ENCODE results near the gene PNPO. TPM values are rescaled to one million over a fixed set of nuclear protein-coding genes. Genes with fewer than 3 reads are reported as not detected.

The PNPO gene
- total RNA-seq (ENCODE audit: low replicate concordance): 8.0 and 9.1 TPM in 2 replicates

DNA sequence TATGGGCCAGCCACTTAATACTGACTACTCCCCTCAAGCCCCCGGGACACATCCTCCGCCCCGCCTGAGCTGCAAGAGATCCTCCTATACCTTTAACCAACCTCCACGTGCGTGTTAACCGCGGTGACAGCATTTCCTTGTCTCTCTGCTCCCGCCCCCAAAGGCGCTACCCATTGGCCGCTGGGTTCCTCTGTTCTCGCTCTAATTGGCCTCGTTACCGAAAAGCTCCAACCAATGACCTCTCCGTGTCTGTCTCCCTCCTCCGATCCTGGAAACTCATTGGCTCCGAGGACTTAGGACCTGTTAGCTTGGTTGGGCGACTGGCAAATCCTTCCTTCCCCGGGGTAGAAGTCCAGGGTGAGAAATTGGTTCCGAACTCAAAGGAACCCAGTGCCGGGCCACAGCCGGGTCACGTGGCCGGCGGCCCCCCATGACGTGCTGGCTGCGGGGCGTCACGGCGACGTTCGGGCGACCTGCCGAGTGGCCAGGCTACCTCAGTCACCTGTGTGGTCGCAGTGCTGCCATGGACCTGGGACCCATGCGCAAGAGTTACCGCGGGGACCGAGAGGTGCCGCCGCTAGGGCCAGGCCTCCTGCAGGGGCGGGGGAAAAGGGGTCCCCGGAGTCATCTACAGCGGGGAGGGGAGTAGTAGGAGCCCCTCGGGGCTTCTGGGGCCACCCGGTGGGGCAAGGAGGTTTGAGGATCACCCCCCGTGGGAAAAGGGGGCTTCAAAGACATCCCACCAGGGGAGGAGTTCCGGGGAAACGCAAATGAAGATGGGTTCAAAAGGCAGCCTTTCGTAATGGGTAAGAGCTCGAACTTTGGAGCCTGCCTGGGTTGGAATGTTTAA lies at the start of gene PNPO:
TSS of gene PNPO (plus strand) at position 326 of the 850 bp plus-strand sequence. CDS start at position 431, 105 bp downstream.
- no peaks in the 10 kb centered on the region for H3K9me3 ChIP-seq (ENCODE audit: low read depth)
- peak within 1 kb of the TSS; percentile 75 for H3K4me2 ChIP-seq
- no peak within 1 kb of the TSS for H3K27ac ChIP-seq
- peaks cover 2% of the 10 kb centered on the region for H3K27me3 Mint-ChIP-seq (ENCODE audit: insufficient read depth, low read depth)
- H3K4me1 ChIP-seq: no peaks in the 10 kb centered on the region
- peak; percentile 80 for DNase-seq (ENCODE audit: low spot score)
- no peaks in the 10 kb centered on the region for H4K20me1 ChIP-seq (ENCODE audit: low read depth)
- peak within 1 kb of the TSS; percentile 50 for H3K4me3 ChIP-seq
- H2AFZ ChIP-seq (replicated peaks): peak within 1 kb of the TSS; percentile 61
- H3K79me2 ChIP-seq (ENCODE audit: low read depth): no peaks in the 10 kb centered on the region
- H3K36me3 ChIP-seq: no peaks in the 10 kb centered on the region
- peaks cover 11% of the 10 kb centered on the region for H3K27me3 ChIP-seq
- H3K4me1 Mint-ChIP-seq: peaks cover 8% of the 10 kb centered on the region
- H3K4me3 Mint-ChIP-seq: peak within 1 kb of the TSS; percentile 85
- TF ChIP-seq EZH2 (IDR thresholded peaks at IDR 0.05) (no peak), EZH2phosphoT487 (IDR thresholded peaks at IDR 0.05) (no peak)
- TF ChIP-seq, protein P1, sequence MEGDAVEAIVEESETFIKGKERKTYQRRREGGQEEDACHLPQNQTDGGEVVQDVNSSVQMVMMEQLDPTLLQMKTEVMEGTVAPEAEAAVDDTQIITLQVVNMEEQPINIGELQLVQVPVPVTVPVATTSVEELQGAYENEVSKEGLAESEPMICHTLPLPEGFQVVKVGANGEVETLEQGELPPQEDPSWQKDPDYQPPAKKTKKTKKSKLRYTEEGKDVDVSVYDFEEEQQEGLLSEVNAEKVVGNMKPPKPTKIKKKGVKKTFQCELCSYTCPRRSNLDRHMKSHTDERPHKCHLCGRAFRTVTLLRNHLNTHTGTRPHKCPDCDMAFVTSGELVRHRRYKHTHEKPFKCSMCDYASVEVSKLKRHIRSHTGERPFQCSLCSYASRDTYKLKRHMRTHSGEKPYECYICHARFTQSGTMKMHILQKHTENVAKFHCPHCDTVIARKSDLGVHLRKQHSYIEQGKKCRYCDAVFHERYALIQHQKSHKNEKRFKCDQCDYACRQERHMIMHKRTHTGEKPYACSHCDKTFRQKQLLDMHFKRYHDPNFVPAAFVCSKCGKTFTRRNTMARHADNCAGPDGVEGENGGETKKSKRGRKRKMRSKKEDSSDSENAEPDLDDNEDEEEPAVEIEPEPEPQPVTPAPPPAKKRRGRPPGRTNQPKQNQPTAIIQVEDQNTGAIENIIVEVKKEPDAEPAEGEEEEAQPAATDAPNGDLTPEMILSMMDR (IDR thresholded peaks at IDR 0.05): no peak
- no peaks in the 10 kb centered on the region for H3K9me3 Mint-ChIP-seq
- H3K9ac ChIP-seq: no peak within 1 kb of the TSS
- H3K36me3 Mint-ChIP-seq: peaks cover 2% of the 10 kb centered on the region
- H3K27ac Mint-ChIP-seq: peak within 1 kb of the TSS; percentile 47
- H3F3A ChIP-seq (ENCODE audit: low read depth): no peaks in the 10 kb centered on the region

DNA sequence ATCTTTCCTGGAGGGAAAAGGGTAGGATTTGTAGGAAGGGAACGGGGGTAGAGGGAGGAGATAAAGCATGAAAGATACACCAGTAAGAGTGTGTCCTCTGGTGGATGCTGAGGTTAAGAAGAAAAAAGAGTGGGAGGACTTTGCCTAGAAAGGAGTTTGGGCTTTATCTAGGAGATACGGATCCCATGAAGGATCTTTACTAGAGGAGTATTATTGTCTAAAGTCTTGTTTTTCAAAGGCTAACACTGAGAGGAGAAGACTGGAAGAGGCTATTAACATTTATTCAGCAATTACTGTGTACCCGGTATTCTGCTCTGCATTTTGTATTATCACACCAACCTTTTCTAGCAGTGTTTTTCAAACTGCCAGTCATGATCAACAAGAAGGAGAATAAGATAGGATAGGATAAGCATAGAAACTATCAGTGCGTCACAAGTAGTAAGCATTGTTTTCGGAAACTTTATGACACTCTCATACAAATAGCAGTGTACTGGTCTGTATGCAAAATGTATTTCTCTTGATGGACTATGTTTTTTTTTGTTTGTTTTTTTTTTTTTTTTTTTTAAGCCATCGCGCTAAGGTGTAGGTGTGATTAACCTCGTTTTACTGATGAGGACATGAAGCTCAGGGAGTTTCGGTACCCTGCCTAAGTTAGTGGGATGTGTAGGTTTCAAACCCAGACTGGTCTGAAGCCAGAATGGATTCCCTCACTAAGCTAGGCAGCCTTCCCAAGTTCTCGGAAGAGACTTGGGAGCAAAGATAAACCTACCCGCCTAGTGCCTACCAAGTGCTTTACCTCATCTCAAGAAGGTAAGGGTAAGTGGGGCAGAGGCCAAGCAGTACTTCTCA lies 46.6 kb upstream of the PNPO start:
- Mint-ChIP-seq H3K4me1 (peaks cover 22% of the 10 kb centered on the region), H3K9me3 (no peaks in the 10 kb centered on the region), H3K27me3 (ENCODE audit: insufficient read depth, low read depth) (peaks cover 2% of the 10 kb centered on the region), H3K4me3 (peak overlapping the region; percentile 97), H3K27ac (peak overlapping the region; percentile 69), H3K36me3 (no peaks in the 10 kb centered on the region)
- Histone ChIP-seq H3F3A (ENCODE audit: low read depth) (peaks cover 5% of the 10 kb centered on the region), H2AFZ (replicated peaks) (peak overlapping the region; percentile 58), H3K4me2 (peak overlapping the region; percentile 82), H3K27ac (no peak overlapping the region), H3K4me1 (peaks cover 14% of the 10 kb centered on the region), H3K9ac (peak overlapping the region; percentile 61), H3K36me3 (no peaks in the 10 kb centered on the region), H3K27me3 (no peaks in the 10 kb centered on the region), H3K9me3 (ENCODE audit: low read depth) (no peaks in the 10 kb centered on the region), H4K20me1 (ENCODE audit: low read depth) (peaks cover 3% of the 10 kb centered on the region), H3K4me3 (peak overlapping the region; percentile 83), H3K79me2 (ENCODE audit: low read depth) (peaks cover 29% of the 10 kb centered on the region)
- TF ChIP-seq EZH2 (IDR thresholded peaks at IDR 0.05): no peak
- TF ChIP-seq, protein P1 (IDR thresholded peaks at IDR 0.05): no peak
- no peak for TF ChIP-seq EZH2phosphoT487 (IDR thresholded peaks at IDR 0.05)
- DNase-seq (ENCODE audit: low spot score): no peak

DNA sequence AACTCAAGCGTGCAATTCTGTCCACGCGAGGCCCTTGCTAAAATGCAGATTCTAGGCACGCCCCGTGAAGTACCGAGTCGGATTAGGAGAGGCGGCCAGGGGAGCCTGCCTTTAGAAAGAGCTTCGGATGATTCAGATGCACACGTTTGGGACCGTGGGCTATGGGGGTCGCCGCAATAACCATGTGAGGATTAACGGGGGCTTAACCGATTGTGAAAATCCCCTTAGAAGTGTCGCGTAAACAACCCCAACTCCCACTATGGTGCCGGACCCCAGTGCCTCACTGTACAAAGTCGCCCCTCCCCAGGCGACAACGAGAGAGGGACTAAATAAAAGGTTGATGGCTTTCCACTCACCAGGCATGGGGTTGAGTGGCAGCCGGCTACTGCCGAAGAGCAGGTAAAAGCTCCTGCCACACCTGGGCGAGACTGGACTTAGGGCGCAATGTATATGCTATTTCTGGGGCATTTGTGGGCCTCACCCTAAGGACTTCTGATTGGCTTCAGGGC lies 46.0 kb upstream of the PNPO start:
- H2AFZ ChIP-seq (replicated peaks): peak overlapping the region; percentile 58
- peaks cover 14% of the 10 kb centered on the region for H3K4me1 ChIP-seq
- H3F3A ChIP-seq (ENCODE audit: low read depth): peaks cover 8% of the 10 kb centered on the region
- H3K4me3 ChIP-seq: peak overlapping the region; percentile 83
- peak overlapping the region; percentile 97 for H3K4me3 Mint-ChIP-seq
- H3K9ac ChIP-seq: peak overlapping the region; percentile 61
- peaks cover 2% of the 10 kb centered on the region for H3K27me3 Mint-ChIP-seq (ENCODE audit: insufficient read depth, low read depth)
- H3K9me3 Mint-ChIP-seq: no peaks in the 10 kb centered on the region
- H4K20me1 ChIP-seq (ENCODE audit: low read depth): peaks cover 5% of the 10 kb centered on the region
- peaks cover 3% of the 10 kb centered on the region for H3K36me3 Mint-ChIP-seq
- H3K36me3 ChIP-seq: no peaks in the 10 kb centered on the region
- no peak overlapping the region for H3K27ac ChIP-seq
- peak overlapping the region; percentile 82 for H3K4me2 ChIP-seq
- H3K79me2 ChIP-seq (ENCODE audit: low read depth): peaks cover 35% of the 10 kb centered on the region
- peaks cover 26% of the 10 kb centered on the region for H3K4me1 Mint-ChIP-seq
- DNase-seq (ENCODE audit: low spot score): no peak
- H3K27me3 ChIP-seq: no peaks in the 10 kb centered on the region
- H3K27ac Mint-ChIP-seq: peak overlapping the region; percentile 69
- H3K9me3 ChIP-seq (ENCODE audit: low read depth): no peaks in the 10 kb centered on the region
- TF ChIP-seq EZH2 (IDR thresholded peaks at IDR 0.05) (no peak), EZH2phosphoT487 (IDR thresholded peaks at IDR 0.05) (no peak)
- TF ChIP-seq, protein P1 (IDR thresholded peaks at IDR 0.05): no peak
